Heart left ventricle (tissue), 16 donors: ENCODE results near the gene TTLL11. TPM values are rescaled to one million over a fixed set of nuclear protein-coding genes. Genes with fewer than 3 reads are reported as not detected.

Source experiments
- ATAC-seq, 4 donors: fragments of 200-7000 bp; cut with Tn5 transposase; one replicate each; pipeline ENCODE4 v1.9.1; 2020 to 2022; ENCODE audit warnings: moderate library complexity in 4 of 4, mild to moderate bottlenecking in 3 of 4, moderate number of reproducible peaks in 1 of 4
- DNase-seq, 5 donors: peaks; one replicate each; pipeline ENCODE4 v3.0.0-alpha.2; 2020
- H3K27ac ChIP-seq, 12 donors: fragments of 200-600 bp; sonication (generic) in 4 of 12; one replicate each; pipeline versions ENCODE4 v1.5.0 to v1.8.0; 2016 to 2022; ENCODE audit warnings: mild to moderate bottlenecking in 2 of 12
- H3K27me3 ChIP-seq, 9 donors: fragments of 200-600 bp; sonication (generic) in 2 of 9; one replicate each; pipeline versions ENCODE4 v1.5.1 to v1.8.0; 2016 to 2022; ENCODE audit warnings: mild to moderate bottlenecking in 3 of 9
- H3K36me3 ChIP-seq, 9 donors: fragments of 200-600 bp; sonication (generic) in 2 of 9; one replicate each; pipeline versions ENCODE4 v1.5.0 to v1.8.0; 2018 to 2022; ENCODE audit warnings: mild to moderate bottlenecking in 2 of 9
- H3K4me1 ChIP-seq, 12 donors: fragments of 200-600 bp; sonication (generic) in 4 of 12; one replicate each; pipeline versions ENCODE4 v1.5.0 to v1.8.0; 2016 to 2022; ENCODE audit warnings: mild to moderate bottlenecking in 3 of 12
- H3K4me3 ChIP-seq, 12 donors: fragments of 200-600 bp; sonication (generic) in 4 of 12; one replicate each; pipeline versions ENCODE4 v1.5.0 to v1.8.0; 2017 to 2022; ENCODE audit warnings: mild to moderate bottlenecking in 9 of 12, moderate library complexity in 4 of 12
- H3K9me3 ChIP-seq, 12 donors: fragments of 200-600 bp; sonication (generic) in 4 of 12; one replicate each; pipeline versions ENCODE4 v1.5.0 to v1.8.0; 2016 to 2022; ENCODE audit warnings: mild to moderate bottlenecking in 1 of 12
- CTCF ChIP-seq, 12 donors: fragments of 200-600 bp; sonication (generic) in 4 of 12; IDR thresholded peaks; one replicate each; pipeline versions ENCODE4 v1.5.0 to v1.8.0; 2018 to 2022; ENCODE audit warnings: antibody characterized with exemption in 12 of 12, mild to moderate bottlenecking in 5 of 12
- POLR2A ChIP-seq, 2 donors: fragments of 450-650 bp; IDR thresholded peaks; one replicate each; pipeline ENCODE4 v1.6.1; 2017; ENCODE audit warnings: antibody characterized with exemption in 2 of 2, mild to moderate bottlenecking in 2 of 2, moderate library complexity in 2 of 2
- WGBS, 4 donors: extraction: QIAGEN DNeasy Blood & Tissue Kit in 2 of 4; methylation state at CpG; one replicate each; pipeline versions ENCODE4 v1.1.5 to v1.1.7; 2013 to 2018; 5-methylcytosine and 5-hydroxymethylcytosine counted together
- intact Hi-C, 10 donors: fragments of 100-400 bp; cut with DNase I; formaldehyde crosslinking; loops; one replicate each; pipeline versions ENCODE4 v1.11.1 to v1.14.2; 2022
- polyA plus RNA-seq, 2 donors: library from polyadenylated mRNA; stranded (reverse); fragments of 200-250 nt; gene quantifications; one replicate each; pipeline ENCODE4 v1.2.3, GENCODE V29; 2013
- total RNA-seq, 9 donors: library from RNA; depleted of rRNA in 2 of 9; stranded (reverse); fragments of >200 nt in 2 of 9; fragmentation: NEBNext Ultra II Directional in 3 of 9; extraction: Animal tissue kit (Norgen Biotek cat#: 25700) in 3 of 9; gene quantifications; one replicate each; pipeline versions ENCODE4 v1.1.0 to v1.2.4, GENCODE V29; 2016 to 2023
- donor health status: ischemic (EF 13 %, LVEDD 7.1; RV severe dilation, severe dysfunction).
- donor health status: healthy with polysubstance abuse.
- donor health status: DM: no; HTN: yes; CAD: no.
- donor health status: DM: no; HTN: no; CAD: no.
- donor health status: ischemic (EF 25% LVEDD 6.9; RV normal size, moderate dysfunction).
- donor health status: ischemic (EF 25% LVEDD 5.7; RV mildly dilated, moderate dysfunction).
- donor health status: healthy.
- donor health status: DM: yes; HTN: yes; CAD: no.
- donor health status: ischemic (EF 35%, LVEDD 5.7; RV mildly dilated, moderate dysfunction).
- donor health status: nonischemic (EF 11% LVEDD 7.7; RV severe dilation, severe dysfunction).
- donor health status: DM: yes; HTN: yes; CAD: no.
- donor health status: PGD.
- donor health status: ischemic (EF 29% LVEDD 5.4; RV normal size, mild dysfunction).
- donor health status: nonischemic (EF 23%, LVEDD 6.1; RV moderate dilation, normal function).

TTLL11 gene
- total and polyA plus RNA-seq, 11 donors = 2.7 to 10.9 (median 7.9) TPM

GRCh38 chr9:121818016-121818661 lies 275.0 kb downstream of the TTLL11 start:
- DNase-seq = peak in 1 of 5 donors; percentile 37
- no peak for TF ChIP-seq CTCF (IDR thresholded peaks at IDR 0.05)
- TF ChIP-seq POLR2A (IDR thresholded peaks at IDR 0.05) = no peak
- no peak for ATAC-seq
- Histone ChIP-seq H3K27ac (no peak overlapping the region), H3K4me1 (peaks cover 0 to 14% (median 1%) of the 10 kb centered on the region in 12 donors), H3K27me3 (no peaks in the 10 kb centered on the region), H3K9me3 (no peaks in the 10 kb centered on the region), H3K4me3 (no peak overlapping the region), H3K36me3 (no peaks in the 10 kb centered on the region)
- 83 to 95% (median 89%) methylated on average over 15 to 19 of the region's 19 CpGs for WGBS, 4 donors
- intact Hi-C loops = no loop called here

DNA sequence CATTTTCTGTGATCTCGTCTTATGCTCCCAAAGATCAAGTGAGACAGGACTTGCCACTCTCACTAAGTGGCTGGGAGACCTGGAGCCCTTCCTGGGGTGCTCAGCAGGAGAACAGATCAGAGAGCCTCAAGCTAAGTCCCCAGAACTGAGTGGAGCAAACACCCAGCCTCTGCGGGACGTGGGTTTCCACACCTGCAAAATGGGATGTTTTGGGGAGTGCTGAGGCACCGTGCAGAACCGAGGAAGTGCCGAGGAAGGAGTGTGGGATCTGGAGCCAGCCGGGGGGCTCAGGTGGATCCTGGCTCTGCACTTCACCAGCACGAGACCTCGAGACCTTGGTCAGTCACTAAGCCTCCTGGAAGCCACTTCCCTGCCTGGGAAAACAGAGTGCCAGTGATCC lies 275.6 kb downstream of the TTLL11 start:
- DNase-seq (peak in 1 of 5 donors; percentile 31), ATAC-seq (no peak)
- WGBS, 4 donors = 89 to 94% (median 92%) methylated on average over 7 to 9 of the region's 9 CpGs
- no peak overlapping the region for H3K4me3 ChIP-seq
- H3K9me3 ChIP-seq = no peaks in the 10 kb centered on the region
- H3K4me1 ChIP-seq = peaks cover 0 to 14% (median 1%) of the 10 kb centered on the region in 12 donors
- no peaks in the 10 kb centered on the region for H3K36me3 ChIP-seq
- no peak overlapping the region for H3K27ac ChIP-seq
- H3K27me3 ChIP-seq = no peaks in the 10 kb centered on the region
- intact Hi-C loops = no loop called here
- TF ChIP-seq POLR2A (IDR thresholded peaks at IDR 0.05) (no peak), CTCF (IDR thresholded peaks at IDR 0.05) (no peak)

- 82 to 86% (median 84%) methylated on average over 12 of the region's 12 CpGs for WGBS, 4 donors
Measured at GRCh38 chr9:121816845-121817450, 276.2 kb downstream of the TTLL11 start.

More at GRCh38 chr9:121816845-121817450, 276.2 kb downstream of the TTLL11 start:
- Histone ChIP-seq H3K9me3 (no peaks in the 10 kb centered on the region), H3K4me1 (peaks cover 0 to 11% (median under 1%) of the 10 kb centered on the region in 12 donors), H3K4me3 (no peak overlapping the region), H3K27ac (no peak overlapping the region), H3K27me3 (no peaks in the 10 kb centered on the region), H3K36me3 (no peaks in the 10 kb centered on the region)
- DNase-seq (peak in 1 of 5 donors; percentile 2), ATAC-seq (no peak)
- TF ChIP-seq CTCF (IDR thresholded peaks at IDR 0.05) = no peak
- no peak for TF ChIP-seq POLR2A (IDR thresholded peaks at IDR 0.05)
- intact Hi-C loops = no loop called here
